Astrocyte of the spinal cord (primary cell): Measurements from ENCODE around the gene AKAIN1.

Experiments
- DNase-seq: peaks from one replicate; pipeline ENCODE4 v3.0.0; 2011; ENCODE audit warnings: low read depth, low spot score
- H3K4me3 ChIP-seq: 2 replicates; pipeline ENCODE4 v1.5.1; 2011; ENCODE audit warnings: low read depth, mild to moderate bottlenecking, low read length, moderate library complexity
- in situ Hi-C: cut with HindIII; loops from 2 replicates; pipeline ENCODE4 v1.10.0; 2017; ENCODE audit warnings: low sequenced_read_pairs
- TF ChIP-seq, protein P1 (sequence below): IDR thresholded peaks from 2 replicates; pipeline ENCODE4 v1.5.1; 2012; ENCODE audit warnings: low read depth, mild to moderate bottlenecking, low read length, inconsistent platforms

The AKAIN1 gene

DNA sequence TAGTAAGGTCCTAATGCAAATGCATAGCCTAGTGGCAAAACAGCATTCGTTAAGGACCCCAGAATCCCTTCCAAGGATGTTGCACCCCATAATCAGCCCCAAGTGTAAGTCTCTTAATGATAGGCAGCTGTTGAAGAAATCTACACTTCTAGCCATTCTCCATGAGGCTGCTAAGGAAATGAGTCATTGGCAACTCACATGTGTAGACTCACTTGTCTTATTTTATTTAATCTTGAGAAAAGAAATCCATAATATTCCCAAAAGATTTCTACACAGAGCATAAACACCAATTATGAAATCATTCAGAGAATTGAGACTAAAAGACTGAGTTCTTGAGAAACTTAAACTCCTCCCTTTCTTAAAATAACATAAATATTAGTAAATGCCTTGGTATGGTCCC, 52.4 kb downstream of the AKAIN1 start:
- TF ChIP-seq, protein P1, sequence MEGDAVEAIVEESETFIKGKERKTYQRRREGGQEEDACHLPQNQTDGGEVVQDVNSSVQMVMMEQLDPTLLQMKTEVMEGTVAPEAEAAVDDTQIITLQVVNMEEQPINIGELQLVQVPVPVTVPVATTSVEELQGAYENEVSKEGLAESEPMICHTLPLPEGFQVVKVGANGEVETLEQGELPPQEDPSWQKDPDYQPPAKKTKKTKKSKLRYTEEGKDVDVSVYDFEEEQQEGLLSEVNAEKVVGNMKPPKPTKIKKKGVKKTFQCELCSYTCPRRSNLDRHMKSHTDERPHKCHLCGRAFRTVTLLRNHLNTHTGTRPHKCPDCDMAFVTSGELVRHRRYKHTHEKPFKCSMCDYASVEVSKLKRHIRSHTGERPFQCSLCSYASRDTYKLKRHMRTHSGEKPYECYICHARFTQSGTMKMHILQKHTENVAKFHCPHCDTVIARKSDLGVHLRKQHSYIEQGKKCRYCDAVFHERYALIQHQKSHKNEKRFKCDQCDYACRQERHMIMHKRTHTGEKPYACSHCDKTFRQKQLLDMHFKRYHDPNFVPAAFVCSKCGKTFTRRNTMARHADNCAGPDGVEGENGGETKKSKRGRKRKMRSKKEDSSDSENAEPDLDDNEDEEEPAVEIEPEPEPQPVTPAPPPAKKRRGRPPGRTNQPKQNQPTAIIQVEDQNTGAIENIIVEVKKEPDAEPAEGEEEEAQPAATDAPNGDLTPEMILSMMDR: no peak
- DNase-seq: no peak
- no peak overlapping the region for H3K4me3 ChIP-seq
- in situ Hi-C loops: no loop called here

DNA sequence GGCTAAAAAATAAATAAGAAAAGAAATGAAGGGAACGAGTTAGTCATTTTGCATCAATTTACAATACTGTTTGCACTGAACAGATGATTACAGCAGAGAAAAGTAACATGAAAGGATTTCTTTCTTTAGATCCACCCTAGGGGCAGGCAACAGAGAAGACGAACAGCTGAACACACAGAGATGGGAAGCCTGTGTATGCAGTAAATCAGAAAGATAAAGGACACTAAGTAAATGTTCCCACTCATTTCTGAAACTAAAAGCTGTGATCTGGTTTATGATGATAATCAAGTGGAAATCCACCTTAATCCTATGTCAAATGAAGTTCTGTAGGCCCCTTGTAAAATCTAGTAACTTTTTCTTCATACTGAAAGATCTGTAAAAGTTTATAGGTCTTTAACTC, 54.2 kb downstream of the AKAIN1 start:
- no peak overlapping the region for H3K4me3 ChIP-seq
- DNase-seq: no peak
- in situ Hi-C loops: no loop called here
- TF ChIP-seq, protein P1: no peak

DNA sequence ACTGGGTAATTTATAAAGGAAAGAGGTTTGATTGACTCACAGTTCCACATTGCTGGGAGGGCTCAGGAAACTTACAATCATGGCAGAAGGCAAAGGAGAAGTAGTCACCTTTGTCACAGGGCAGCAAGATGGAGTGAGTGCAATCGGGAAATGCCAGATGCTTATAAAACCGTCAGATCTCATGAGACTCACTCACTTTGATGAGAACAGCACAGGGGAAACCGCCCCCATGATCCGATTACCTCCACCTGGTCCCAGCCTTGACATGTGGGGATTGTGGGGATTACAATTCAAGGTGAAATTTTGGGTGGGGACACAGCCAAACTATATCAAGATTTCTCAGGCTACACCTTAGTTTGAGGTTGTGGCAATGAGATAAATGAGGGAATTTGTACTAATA, 54.9 kb downstream of the AKAIN1 start:
- H3K4me3 ChIP-seq: no peak overlapping the region
- TF ChIP-seq, protein P1: no peak
- no peak for DNase-seq
- in situ Hi-C loops: no loop called here

GRCh38 chr18:5137261-5137660, 59.8 kb downstream of the AKAIN1 start:
- TF ChIP-seq, protein P1: no peak
- no peak for DNase-seq
- in situ Hi-C loops: no loop called here
- no peak overlapping the region for H3K4me3 ChIP-seq

- in situ Hi-C loops: no loop called here
Measured at GRCh38 chr18:5132987-5133386, 64.1 kb downstream of the AKAIN1 start.

DNA sequence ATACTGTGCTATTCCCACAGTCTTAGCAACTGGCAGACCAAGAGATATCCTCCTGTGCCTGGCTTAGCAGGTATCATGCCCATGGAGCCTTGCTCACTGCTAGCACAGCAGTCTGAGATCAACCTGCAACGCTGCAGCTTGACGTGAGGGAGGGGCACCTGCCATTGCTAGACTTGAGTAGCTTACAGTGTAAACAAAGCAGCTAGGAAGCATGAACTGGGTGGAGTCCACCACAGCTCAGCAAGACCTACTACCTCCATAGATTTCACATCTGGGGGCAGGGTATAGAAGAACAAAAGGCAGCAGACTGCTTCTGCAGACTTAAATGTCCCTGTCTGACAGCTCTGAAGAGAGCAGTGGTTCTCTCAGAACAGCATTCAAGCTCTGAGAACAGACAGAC, 74.8 kb downstream of the AKAIN1 start:
- DNase-seq: no peak
- no peak overlapping the region for H3K4me3 ChIP-seq
- TF ChIP-seq, protein P1: no peak
- in situ Hi-C loops: no loop called here

More at GRCh38 chr18:5132987-5133386, 64.1 kb downstream of the AKAIN1 start:
- H3K4me3 ChIP-seq: no peak overlapping the region
- no peak for DNase-seq
- TF ChIP-seq, protein P1: no peak

DNA sequence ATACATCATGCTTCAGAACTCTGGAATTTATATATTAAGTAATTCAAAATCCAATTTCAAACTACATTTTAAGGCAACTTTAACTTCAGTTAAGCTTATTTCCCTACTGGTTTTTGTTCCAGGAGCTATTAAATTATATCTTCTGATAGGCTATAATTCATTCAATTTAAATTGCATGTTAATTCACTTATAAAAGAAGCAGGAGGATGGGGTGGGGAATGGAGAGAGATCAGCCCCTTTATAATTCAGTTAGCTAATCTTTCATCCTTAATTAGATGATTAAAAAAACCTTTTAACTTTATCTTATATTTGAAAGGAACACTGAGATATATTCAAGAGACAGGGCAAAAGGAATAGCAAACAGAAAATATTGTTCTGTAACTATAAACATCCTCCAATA, 86.8 kb downstream of the AKAIN1 start:
- in situ Hi-C loops: no loop called here
- H3K4me3 ChIP-seq: no peak overlapping the region
- TF ChIP-seq, protein P1: no peak
- no peak for DNase-seq
